Ishikawa (cell line): ENCODE measurements around the gene AKAP6.

Source experiments
- CEBPB ChIP-seq: IDR thresholded peaks from 2 replicates; pipeline ENCODE4 v1.6.1; 2012
- EGR1 ChIP-seq: IDR thresholded peaks from 2 replicates; pipeline ENCODE4 v1.6.1; 2012
- EP300 ChIP-seq: IDR thresholded peaks from 2 replicates; pipeline ENCODE4 v1.6.1; 2012; ENCODE audit warnings: borderline replicate concordance
- FOXM1 ChIP-seq: IDR thresholded peaks from 2 replicates; pipeline ENCODE4 v1.6.1; 2012; ENCODE audit warnings: low read depth, borderline replicate concordance
- NFIC ChIP-seq: IDR thresholded peaks from 2 replicates; pipeline ENCODE4 v1.6.1; 2012
- RAD21 ChIP-seq: IDR thresholded peaks from 2 replicates; pipeline ENCODE4 v1.6.1; 2012; ENCODE audit warnings: low read depth
- TAF1 ChIP-seq: IDR thresholded peaks from 2 replicates; pipeline ENCODE4 v1.6.1; 2012; ENCODE audit warnings: low read depth, mild to moderate bottlenecking
- TCF12 ChIP-seq: IDR thresholded peaks from 2 replicates; pipeline ENCODE4 v1.6.1; 2012; ENCODE audit warnings: low read depth
- YY1 ChIP-seq: IDR thresholded peaks from 2 replicates; pipeline ENCODE4 v1.6.1; 2012; ENCODE audit warnings: low read depth
- ZBTB7A ChIP-seq: IDR thresholded peaks from 2 replicates; pipeline ENCODE4 v1.6.1; 2012; ENCODE audit warnings: low read depth
- TF ChIP-seq, protein P1 (sequence below): IDR thresholded peaks from 2 replicates; pipeline ENCODE4 v1.6.1; 2012
- TF ChIP-seq, protein P2 (sequence below): IDR thresholded peaks from 2 replicates; pipeline ENCODE4 v1.6.1; 2012
- TF ChIP-seq, protein P3 (sequence below): IDR thresholded peaks from 2 replicates; pipeline ENCODE4 v1.6.1; 2012; ENCODE audit warnings: low read depth, mild to moderate bottlenecking

DNA sequence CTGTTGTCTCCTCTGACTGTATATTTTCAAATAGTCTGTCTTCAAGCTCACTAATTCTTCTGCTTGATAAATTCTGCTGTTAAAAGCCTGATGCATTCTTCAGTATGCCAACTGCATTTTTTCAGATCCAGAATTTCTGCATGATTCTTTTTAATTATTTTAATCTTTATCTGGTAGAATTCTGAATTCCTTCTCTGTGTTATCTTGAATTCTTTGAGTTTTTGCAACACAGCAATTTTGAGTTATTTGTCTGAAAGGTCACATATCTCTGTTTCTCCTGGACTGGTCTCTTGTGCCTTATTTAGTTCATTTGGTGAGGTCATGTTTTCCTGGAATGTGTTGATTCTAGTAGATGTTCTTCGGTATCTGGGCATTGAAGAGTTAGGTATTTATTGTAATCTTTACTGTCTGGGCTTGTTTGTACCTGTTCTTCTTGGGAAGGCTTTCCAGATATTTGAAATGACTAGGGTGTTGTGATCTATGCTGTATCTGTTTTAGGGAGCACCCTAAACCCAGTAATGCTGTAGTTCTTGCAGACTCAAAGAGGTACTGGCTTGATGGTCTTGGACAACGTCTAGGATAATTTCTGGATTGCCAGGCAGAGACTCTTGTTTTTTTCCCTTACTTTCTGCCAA is 415.8 kb downstream of the AKAP6 start:
- TF ChIP-seq, protein P1, sequence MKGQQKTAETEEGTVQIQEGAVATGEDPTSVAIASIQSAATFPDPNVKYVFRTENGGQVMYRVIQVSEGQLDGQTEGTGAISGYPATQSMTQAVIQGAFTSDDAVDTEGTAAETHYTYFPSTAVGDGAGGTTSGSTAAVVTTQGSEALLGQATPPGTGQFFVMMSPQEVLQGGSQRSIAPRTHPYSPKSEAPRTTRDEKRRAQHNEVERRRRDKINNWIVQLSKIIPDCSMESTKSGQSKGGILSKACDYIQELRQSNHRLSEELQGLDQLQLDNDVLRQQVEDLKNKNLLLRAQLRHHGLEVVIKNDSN, result no peak
- no peak for TF ChIP-seq YY1
- TF ChIP-seq FOXM1, result no peak
- no peak for TF ChIP-seq TAF1
- no peak for TF ChIP-seq EP300
- TF ChIP-seq, protein P2, sequence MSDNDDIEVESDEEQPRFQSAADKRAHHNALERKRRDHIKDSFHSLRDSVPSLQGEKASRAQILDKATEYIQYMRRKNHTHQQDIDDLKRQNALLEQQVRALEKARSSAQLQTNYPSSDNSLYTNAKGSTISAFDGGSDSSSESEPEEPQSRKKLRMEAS, result no peak
- TF ChIP-seq, protein P3, sequence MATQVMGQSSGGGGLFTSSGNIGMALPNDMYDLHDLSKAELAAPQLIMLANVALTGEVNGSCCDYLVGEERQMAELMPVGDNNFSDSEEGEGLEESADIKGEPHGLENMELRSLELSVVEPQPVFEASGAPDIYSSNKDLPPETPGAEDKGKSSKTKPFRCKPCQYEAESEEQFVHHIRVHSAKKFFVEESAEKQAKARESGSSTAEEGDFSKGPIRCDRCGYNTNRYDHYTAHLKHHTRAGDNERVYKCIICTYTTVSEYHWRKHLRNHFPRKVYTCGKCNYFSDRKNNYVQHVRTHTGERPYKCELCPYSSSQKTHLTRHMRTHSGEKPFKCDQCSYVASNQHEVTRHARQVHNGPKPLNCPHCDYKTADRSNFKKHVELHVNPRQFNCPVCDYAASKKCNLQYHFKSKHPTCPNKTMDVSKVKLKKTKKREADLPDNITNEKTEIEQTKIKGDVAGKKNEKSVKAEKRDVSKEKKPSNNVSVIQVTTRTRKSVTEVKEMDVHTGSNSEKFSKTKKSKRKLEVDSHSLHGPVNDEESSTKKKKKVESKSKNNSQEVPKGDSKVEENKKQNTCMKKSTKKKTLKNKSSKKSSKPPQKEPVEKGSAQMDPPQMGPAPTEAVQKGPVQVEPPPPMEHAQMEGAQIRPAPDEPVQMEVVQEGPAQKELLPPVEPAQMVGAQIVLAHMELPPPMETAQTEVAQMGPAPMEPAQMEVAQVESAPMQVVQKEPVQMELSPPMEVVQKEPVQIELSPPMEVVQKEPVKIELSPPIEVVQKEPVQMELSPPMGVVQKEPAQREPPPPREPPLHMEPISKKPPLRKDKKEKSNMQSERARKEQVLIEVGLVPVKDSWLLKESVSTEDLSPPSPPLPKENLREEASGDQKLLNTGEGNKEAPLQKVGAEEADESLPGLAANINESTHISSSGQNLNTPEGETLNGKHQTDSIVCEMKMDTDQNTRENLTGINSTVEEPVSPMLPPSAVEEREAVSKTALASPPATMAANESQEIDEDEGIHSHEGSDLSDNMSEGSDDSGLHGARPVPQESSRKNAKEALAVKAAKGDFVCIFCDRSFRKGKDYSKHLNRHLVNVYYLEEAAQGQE, result no peak
- no peak for TF ChIP-seq NFIC
- TF ChIP-seq RAD21, result no peak
- TF ChIP-seq TCF12, result no peak
- TF ChIP-seq ZBTB7A, result no peak
- no peak for TF ChIP-seq EGR1
- no peak for TF ChIP-seq CEBPB
